Measurements from ENCODE around the gene MACROD2.

GRCh38 chr20:14979453-14979986 lies 984.2 kb downstream of the MACROD2 start:
- no peak for TF ChIP-seq ZNF341 (tag by site-specific recombination; IDR thresholded peaks at IDR 0.05; ENCODE audit: low read depth)
- no peak for TF ChIP-seq ZNF133 (tag by site-specific recombination; IDR thresholded peaks at IDR 0.05)
- no peak for TF ChIP-seq CTCF (tag by site-specific recombination; IDR thresholded peaks at IDR 0.05)
- TF ChIP-seq ZBTB20 (tag by site-specific recombination; IDR thresholded peaks at IDR 0.05), result no peak
- no peak for TF ChIP-seq ZNF585B (tag by site-specific recombination; IDR thresholded peaks at IDR 0.05)
- TF ChIP-seq ZNF10 (tag by site-specific recombination; IDR thresholded peaks at IDR 0.05), result no peak
- TF ChIP-seq ZNF280D (tag by site-specific recombination; IDR thresholded peaks at IDR 0.05), result no peak
- TF ChIP-seq REST (tag by site-specific recombination; IDR thresholded peaks at IDR 0.05), result no peak
- TF ChIP-seq ZBTB49 (tag by site-specific recombination; IDR thresholded peaks at IDR 0.05; ENCODE audit: low read depth), result no peak
- TF ChIP-seq ZNF416 (tag by site-specific recombination; IDR thresholded peaks at IDR 0.05), result no peak
- no peak for TF ChIP-seq ZNF510 (tag by site-specific recombination; IDR thresholded peaks at IDR 0.05; ENCODE audit: insufficient replicate concordance)
- TF ChIP-seq ZBTB11 (tag by site-specific recombination; conservative IDR thresholded peaks at IDR 0.05; ENCODE audit: low read depth), result no peak
